Loucy (cell line): ENCODE data around the gene PTGER1.
A peak's percentile ranks its signal among the peaks of the same experiment; 100 is the strongest.

Experiments used
- H2AFZ ChIP-seq: fragments of 200-600 bp; sonication (generic); 2 replicates; pipeline ENCODE4 v1.6.0; 2016; ENCODE audit warnings: antibody characterized with exemption, mild to moderate bottlenecking, low read length, moderate library complexity
- H3F3A ChIP-seq: fragments of 200-600 bp; 2 replicates; pipeline ENCODE4 v1.6.0; 2016; ENCODE audit warnings: antibody characterized with exemption, low read depth, mild to moderate bottlenecking
- H3K27me3 ChIP-seq: fragments of 200-600 bp; sonication (generic); 2 replicates; pipeline ENCODE4 v1.6.1; 2014; ENCODE audit warnings: low read length, mild to moderate bottlenecking; ENCODE audit not compliant: insufficient read depth, poor library complexity, severe bottlenecking
- H3K36me3 ChIP-seq: fragments of 200-600 bp; sonication (generic); 2 replicates; pipeline ENCODE4 v1.6.1; 2016; ENCODE audit warnings: low read length; ENCODE audit not compliant: insufficient read depth
- H3K4me1 ChIP-seq: fragments of 200-600 bp; sonication (generic); 2 replicates; pipeline ENCODE4 v1.5.1; 2014; ENCODE audit warnings: low read length, mild to moderate bottlenecking; ENCODE audit not compliant: insufficient read depth, poor library complexity, severe bottlenecking
- H3K4me2 ChIP-seq: fragments of 200-600 bp; sonication (generic); 2 replicates; pipeline ENCODE4 v1.6.0; 2014; ENCODE audit warnings: antibody characterized with exemption, low read length, low read depth, mild to moderate bottlenecking; ENCODE audit not compliant: poor library complexity, severe bottlenecking
- H3K4me3 ChIP-seq: fragments of 200-600 bp; sonication (generic); 2 replicates; pipeline ENCODE4 v1.5.1; 2014; ENCODE audit warnings: low read length, mild to moderate bottlenecking, mixed read lengths; ENCODE audit not compliant: poor library complexity, severe bottlenecking
- H3K79me2 ChIP-seq: fragments of 200-600 bp; sonication (generic); 2 replicates; pipeline ENCODE4 v1.6.1; 2014; ENCODE audit warnings: low read length; ENCODE audit not compliant: insufficient read depth
- H3K9ac ChIP-seq: fragments of 200-600 bp; sonication (generic); 2 replicates; pipeline ENCODE4 v1.6.0; 2014; ENCODE audit warnings: mild to moderate bottlenecking, low read depth, low read length, moderate library complexity; ENCODE audit not compliant: poor library complexity, severe bottlenecking
- H3K9me2 ChIP-seq: fragments of 200-600 bp; sonication (generic); replicated peaks from 2 replicates; pipeline ENCODE4 v1.6.1; 2016; ENCODE audit warnings: low read depth, low read length, mixed read lengths
- H3K9me3 ChIP-seq: fragments of 200-600 bp; sonication (generic); 2 replicates; pipeline ENCODE4 v1.6.1; 2014; ENCODE audit warnings: mild to moderate bottlenecking, antibody characterized with exemption, low read length, low read depth; ENCODE audit not compliant: insufficient read depth
- H4K20me1 ChIP-seq: fragments of 200-600 bp; sonication (generic); 2 replicates; pipeline ENCODE4 v1.6.0; 2014; ENCODE audit warnings: antibody characterized with exemption, low read length, mild to moderate bottlenecking; ENCODE audit not compliant: insufficient read depth, poor library complexity, severe bottlenecking
- EZH2phosphoT487 ChIP-seq: fragments of 200-600 bp; IDR thresholded peaks from 2 replicates; pipeline ENCODE4 v1.6.1; 2018; ENCODE audit warnings: antibody characterized with exemption, mild to moderate bottlenecking, moderate library complexity, borderline replicate concordance
- TF ChIP-seq, protein P1 (sequence below): fragments of 200-600 bp; sonication (generic); conservative IDR thresholded peaks from 2 replicates; pipeline ENCODE4 v1.5.1; 2014; ENCODE audit warnings: mild to moderate bottlenecking, antibody characterized with exemption, low read length

Gene PTGER1

DNA sequence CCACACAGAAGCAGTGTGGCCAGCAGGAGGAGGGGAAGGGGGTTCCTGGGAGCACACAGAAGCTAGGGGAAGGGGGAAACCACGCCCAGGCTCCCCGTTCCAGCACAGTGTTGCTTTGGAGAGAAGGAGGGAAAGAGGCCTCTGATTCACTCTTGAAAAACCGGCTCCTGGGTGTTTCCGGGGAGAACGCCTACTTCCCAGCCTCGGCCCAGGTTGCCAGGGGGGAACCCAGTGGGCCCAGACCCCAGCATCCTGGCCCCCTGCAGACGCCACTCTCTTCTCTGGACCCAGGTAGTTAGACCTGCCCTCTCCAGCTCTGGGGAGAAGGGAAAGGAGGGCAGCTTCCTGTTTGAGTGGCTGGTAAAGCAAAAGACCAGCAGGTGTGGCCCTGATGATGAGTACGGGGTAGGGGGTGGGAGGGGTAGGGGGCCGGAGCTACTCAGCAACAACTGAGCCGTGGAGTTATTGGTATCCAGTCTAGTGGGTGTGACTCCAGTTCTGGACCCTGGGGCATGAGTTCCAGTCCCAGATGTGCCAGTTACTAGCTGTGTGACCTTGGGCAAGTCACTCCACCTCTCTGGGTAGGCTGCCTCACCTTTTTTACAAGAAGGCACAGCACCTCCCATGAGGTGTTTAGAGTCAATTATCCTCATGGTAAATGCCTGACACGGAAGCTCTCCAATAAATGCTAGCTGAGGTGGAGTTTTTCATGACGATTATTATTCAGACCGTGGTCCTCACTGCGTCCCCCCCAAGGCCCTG, 19.9 kb upstream of the PTGER1 start:
- no peaks in the 10 kb centered on the region for H3K27me3 ChIP-seq
- no peaks in the 10 kb centered on the region for H3F3A ChIP-seq
- H3K4me3 ChIP-seq = peak overlapping the region; percentile 94
- peaks cover 18% of the 10 kb centered on the region for H3K4me1 ChIP-seq
- H3K79me2 ChIP-seq = peaks cover 10% of the 10 kb centered on the region; the same call in 1 of the 2 replicates
- peak overlapping the region; percentile 99 for H3K4me2 ChIP-seq
- H3K9me3 ChIP-seq = no peaks in the 10 kb centered on the region
- TF ChIP-seq EZH2phosphoT487 = no peak
- TF ChIP-seq, protein P1, sequence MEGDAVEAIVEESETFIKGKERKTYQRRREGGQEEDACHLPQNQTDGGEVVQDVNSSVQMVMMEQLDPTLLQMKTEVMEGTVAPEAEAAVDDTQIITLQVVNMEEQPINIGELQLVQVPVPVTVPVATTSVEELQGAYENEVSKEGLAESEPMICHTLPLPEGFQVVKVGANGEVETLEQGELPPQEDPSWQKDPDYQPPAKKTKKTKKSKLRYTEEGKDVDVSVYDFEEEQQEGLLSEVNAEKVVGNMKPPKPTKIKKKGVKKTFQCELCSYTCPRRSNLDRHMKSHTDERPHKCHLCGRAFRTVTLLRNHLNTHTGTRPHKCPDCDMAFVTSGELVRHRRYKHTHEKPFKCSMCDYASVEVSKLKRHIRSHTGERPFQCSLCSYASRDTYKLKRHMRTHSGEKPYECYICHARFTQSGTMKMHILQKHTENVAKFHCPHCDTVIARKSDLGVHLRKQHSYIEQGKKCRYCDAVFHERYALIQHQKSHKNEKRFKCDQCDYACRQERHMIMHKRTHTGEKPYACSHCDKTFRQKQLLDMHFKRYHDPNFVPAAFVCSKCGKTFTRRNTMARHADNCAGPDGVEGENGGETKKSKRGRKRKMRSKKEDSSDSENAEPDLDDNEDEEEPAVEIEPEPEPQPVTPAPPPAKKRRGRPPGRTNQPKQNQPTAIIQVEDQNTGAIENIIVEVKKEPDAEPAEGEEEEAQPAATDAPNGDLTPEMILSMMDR = no peak
- H3K9ac ChIP-seq = peak overlapping the region; percentile 66
- peak overlapping the region; percentile 68; the same call in 1 of the 2 replicates for H2AFZ ChIP-seq
- H3K9me2 ChIP-seq = no peaks in the 10 kb centered on the region
- no peaks in the 10 kb centered on the region for H4K20me1 ChIP-seq
- no peaks in the 10 kb centered on the region for H3K36me3 ChIP-seq

DNA sequence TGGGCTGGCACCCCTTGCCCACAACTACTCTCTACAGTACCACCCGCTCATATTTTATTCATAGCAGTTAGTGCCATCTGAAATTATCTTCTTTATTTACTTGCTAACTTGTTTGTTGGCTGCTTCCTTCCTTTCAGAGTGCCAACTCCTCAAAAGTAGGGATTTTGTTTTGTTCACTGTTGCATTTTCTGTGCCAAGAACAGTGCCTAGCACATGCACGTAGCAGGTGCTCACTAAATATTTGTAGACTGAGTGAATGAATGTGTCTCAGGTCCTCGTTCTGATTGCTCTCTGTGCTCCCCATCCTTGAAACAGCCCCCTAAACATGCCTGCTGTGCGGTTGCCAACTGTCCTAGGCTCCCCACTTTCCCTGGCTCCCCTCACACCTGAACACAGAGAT, 19.3 kb upstream of the PTGER1 start:
- no peaks in the 10 kb centered on the region for H3K9me2 ChIP-seq

DNA sequence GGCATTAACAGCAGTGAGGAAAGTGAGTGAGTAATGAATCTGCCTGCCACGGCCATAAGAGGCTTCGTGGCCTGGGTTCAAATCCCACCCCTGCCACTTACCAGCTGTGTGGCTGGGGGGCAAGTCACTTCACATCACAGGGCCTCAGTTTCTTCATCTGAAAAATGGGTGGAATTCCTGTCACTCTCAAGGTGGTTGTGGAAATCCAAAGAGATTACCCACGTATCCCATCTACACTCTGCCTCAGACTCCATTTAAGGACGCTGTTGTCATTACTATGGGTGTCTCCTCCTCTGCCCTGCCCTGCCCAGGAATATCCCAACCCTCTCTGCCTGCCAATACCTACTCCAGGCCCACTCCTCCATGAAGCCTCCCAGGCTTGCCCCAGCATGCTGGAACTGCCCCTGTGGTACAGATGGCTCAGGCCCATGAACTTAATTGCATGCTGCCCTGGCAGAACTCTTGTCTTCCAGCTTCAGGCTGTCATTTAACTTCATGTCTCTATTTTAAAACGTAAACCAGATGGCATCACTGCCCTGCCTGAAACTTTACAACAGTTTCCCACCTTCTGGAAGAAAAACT, 17.7 kb upstream of the PTGER1 start:
- no peaks in the 10 kb centered on the region for H4K20me1 ChIP-seq
- H3F3A ChIP-seq = no peaks in the 10 kb centered on the region
- H3K4me2 ChIP-seq = no peak overlapping the region
- no peaks in the 10 kb centered on the region for H3K9me2 ChIP-seq
- no peaks in the 10 kb centered on the region for H3K9me3 ChIP-seq
- H2AFZ ChIP-seq = no peak overlapping the region
- no peak overlapping the region for H3K4me3 ChIP-seq
- peaks cover 10% of the 10 kb centered on the region; the same call in 1 of the 2 replicates for H3K79me2 ChIP-seq
- H3K27me3 ChIP-seq = no peaks in the 10 kb centered on the region
- peaks cover 18% of the 10 kb centered on the region for H3K4me1 ChIP-seq
- no peaks in the 10 kb centered on the region for H3K36me3 ChIP-seq
- TF ChIP-seq, protein P1 = no peak
- no peak for TF ChIP-seq EZH2phosphoT487
- H3K9ac ChIP-seq = no peak overlapping the region

More for the DNA sequence above, 19.3 kb upstream of the PTGER1 start:
- no peaks in the 10 kb centered on the region for H3F3A ChIP-seq
- H4K20me1 ChIP-seq = no peaks in the 10 kb centered on the region
- no peak overlapping the region for H2AFZ ChIP-seq
- H3K9ac ChIP-seq = no peak overlapping the region
- peak overlapping the region; percentile 94 for H3K4me3 ChIP-seq
- no peaks in the 10 kb centered on the region for H3K9me3 ChIP-seq
- peaks cover 10% of the 10 kb centered on the region; the same call in 1 of the 2 replicates for H3K79me2 ChIP-seq
- no peaks in the 10 kb centered on the region for H3K36me3 ChIP-seq
- peaks cover 18% of the 10 kb centered on the region for H3K4me1 ChIP-seq
- TF ChIP-seq EZH2phosphoT487 = no peak
- TF ChIP-seq, protein P1 = no peak
- no peaks in the 10 kb centered on the region for H3K27me3 ChIP-seq
- peak overlapping the region; percentile 99 for H3K4me2 ChIP-seq
